ENCODE measurements around the gene MRPL58. TPM values are rescaled to one million over a fixed set of nuclear protein-coding genes. Genes with fewer than 3 reads are reported as not detected.

Gene MRPL58
- polyA plus RNA-seq, 1 donor (not counting 4 experiments of a cell fraction or from before 2014, with no cell fraction given) = 61.1 TPM

GRCh38 chr17:75060434-75061054 lies 48.1 kb downstream of the MRPL58 start:
- no peaks in the 10 kb centered on the region for H3K27me3 ChIP-seq (ENCODE audit: control insufficient read depth, extremely low read depth, insufficient read depth, low read length)
- dilution Hi-C loops (cut with MboI; ENCODE audit: extremely low pct_ligation_motif_present, low sequenced_read_pairs) = no loop called here
- H3K9ac ChIP-seq (ENCODE audit: control insufficient read depth, extremely low read depth, insufficient read depth, low read length) = no peak overlapping the region
- no peaks in the 10 kb centered on the region for H4K20me1 ChIP-seq (ENCODE audit: control insufficient read depth, extremely low read depth, insufficient read depth, low read length)
- H3K4me1 ChIP-seq (ENCODE audit: control insufficient read depth, extremely low read depth, insufficient read depth, low read length) = no peaks in the 10 kb centered on the region
- no peak overlapping the region for H3K4me2 ChIP-seq (ENCODE audit: control insufficient read depth, extremely low read depth, insufficient read depth, low read depth, low read length)
- no peak overlapping the region for H3K4me3 ChIP-seq (ENCODE audit: control insufficient read depth in 2 of 3, extremely low read depth in 1 of 3, insufficient read depth in 2 of 3, low read depth in 1 of 3, low read length in 3 of 3)
- DNase-seq (ENCODE audit: low read depth, low spot score) (no peak), FAIRE-seq (no peak)
- TF ChIP-seq CTCF (optimal IDR thresholded peaks at IDR 0.05 in 1 of 3, IDR thresholded peaks at IDR 0.05 in 1 of 3, conservative IDR thresholded peaks at IDR 0.05 in 1 of 3; ENCODE audit: extremely low read depth in 1 of 3, insufficient read depth in 2 of 3, low read length in 3 of 3) (no peak), EZH2 (IDR thresholded peaks at IDR 0.05; ENCODE audit: low read length) (no peak)
- no peaks in the 10 kb centered on the region for H3K79me2 ChIP-seq (ENCODE audit: control insufficient read depth, insufficient read depth, low read length)
- H3K36me3 ChIP-seq (ENCODE audit: control insufficient read depth in 2 of 2, extremely low read depth in 1 of 2, insufficient read depth in 2 of 2, low read length in 2 of 2) = peaks cover 28 to 38% of the 10 kb centered on the region in 2 experiments
- no peak overlapping the region for H2AFZ ChIP-seq (ENCODE audit: control insufficient read depth, low read length)
- no peaks in the 10 kb centered on the region for H3K9me1 ChIP-seq (ENCODE audit: control insufficient read depth, extremely low read depth, insufficient read depth, low read length)
- H3K27ac ChIP-seq (ENCODE audit: control insufficient read depth, insufficient read depth, low read length) = no peak overlapping the region
- H3K9me3 ChIP-seq (ENCODE audit: control insufficient read depth, low read depth, low read length) = no peaks in the 10 kb centered on the region

GRCh38 chr17:75061055-75061438 lies 48.6 kb downstream of the MRPL58 start:
- Histone ChIP-seq H3K4me1 (ENCODE audit: control insufficient read depth, extremely low read depth, insufficient read depth, low read length) (no peaks in the 10 kb centered on the region), H4K20me1 (ENCODE audit: control insufficient read depth, extremely low read depth, insufficient read depth, low read length) (no peaks in the 10 kb centered on the region), H3K27ac (ENCODE audit: control insufficient read depth, insufficient read depth, low read length) (no peak overlapping the region), H3K9me3 (ENCODE audit: control insufficient read depth, low read depth, low read length) (no peaks in the 10 kb centered on the region), H3K36me3 (ENCODE audit: control insufficient read depth in 2 of 2, extremely low read depth in 1 of 2, insufficient read depth in 2 of 2, low read length in 2 of 2) (peaks cover 28 to 38% of the 10 kb centered on the region in 2 experiments), H3K4me3 (ENCODE audit: control insufficient read depth in 2 of 3, extremely low read depth in 1 of 3, insufficient read depth in 2 of 3, low read depth in 1 of 3, low read length in 3 of 3) (no peak overlapping the region), H2AFZ (ENCODE audit: control insufficient read depth, low read length) (no peak overlapping the region), H3K9ac (ENCODE audit: control insufficient read depth, extremely low read depth, insufficient read depth, low read length) (no peak overlapping the region), H3K9me1 (ENCODE audit: control insufficient read depth, extremely low read depth, insufficient read depth, low read length) (no peaks in the 10 kb centered on the region), H3K4me2 (ENCODE audit: control insufficient read depth, extremely low read depth, insufficient read depth, low read depth, low read length) (no peak overlapping the region), H3K79me2 (ENCODE audit: control insufficient read depth, insufficient read depth, low read length) (no peaks in the 10 kb centered on the region), H3K27me3 (ENCODE audit: control insufficient read depth, extremely low read depth, insufficient read depth, low read length) (no peaks in the 10 kb centered on the region)
- dilution Hi-C loops (cut with MboI; ENCODE audit: extremely low pct_ligation_motif_present, low sequenced_read_pairs) = no loop called here
- DNase-seq (ENCODE audit: low read depth, low spot score) (no peak), FAIRE-seq (no peak)
- TF ChIP-seq EZH2 (IDR thresholded peaks at IDR 0.05; ENCODE audit: low read length) = no peak
- TF ChIP-seq CTCF (optimal IDR thresholded peaks at IDR 0.05 in 1 of 3, IDR thresholded peaks at IDR 0.05 in 1 of 3, conservative IDR thresholded peaks at IDR 0.05 in 1 of 3; ENCODE audit: extremely low read depth in 1 of 3, insufficient read depth in 2 of 3, low read length in 3 of 3) = no peak

Measured in keratinocyte (primary cell).